Pancreas (tissue), 10 donors: ENCODE results near the gene COL16A1. TPM values are rescaled to one million over a fixed set of nuclear protein-coding genes. Genes with fewer than 3 reads are reported as not detected.

Experiments used
- ATAC-seq, 4 donors: fragments of 200-7000 bp; cut with Tn5 transposase; one replicate each; pipeline versions ENCODE4 v1.8.0 to v1.9.1; 2020; ENCODE audit warnings: mild to moderate bottlenecking in 4 of 4, moderate library complexity in 4 of 4
- DNase-seq, 6 donors: peaks; one replicate each; pipeline ENCODE4 v3.0.0-alpha.2; 2020
- FAIRE-seq: peaks from 2 replicates; lab custom pipeline; 2012; peaks lifted over from hg19 to GRCh38; lab: Jason Lieb, UNC
- H3K27ac ChIP-seq, 4 donors: fragments of 200-600 bp; sonication (generic); 1 replicate in 3 of 4; 2 replicates in 1 of 4; pipeline versions ENCODE4 v1.5.0 to v1.8.0; 2020
- H3K27me3 ChIP-seq, 4 donors: fragments of 200-600 bp; one replicate each; pipeline ENCODE4 v1.8.0; 2021
- H3K36me3 ChIP-seq, 3 donors: fragments of 200-600 bp; sonication (generic) in 1 of 3; one replicate each; pipeline versions ENCODE4 v1.5.0 to v1.8.0; 2020 to 2021
- H3K4me1 ChIP-seq, 3 donors: fragments of 200-600 bp; one replicate each; pipeline ENCODE4 v1.8.0; 2021
- H3K4me3 ChIP-seq, 4 donors: fragments of 200-600 bp; sonication (generic) in 2 of 4; one replicate each; pipeline versions ENCODE4 v1.5.0 to v1.8.0; 2020 to 2021
- H3K9me3 ChIP-seq, 4 donors: fragments of 200-600 bp; one replicate each; pipeline ENCODE4 v1.8.0; 2021
- CTCF ChIP-seq, 4 donors: fragments of 200-600 bp; sonication (generic) in 3 of 4; IDR thresholded peaks; one replicate each; pipeline versions ENCODE4 v1.5.0 to v1.8.0; 2021; ENCODE audit warnings: antibody characterized with exemption in 4 of 4
- WGBS, 2 donors: extraction: QIAGEN DNeasy Blood & Tissue Kit; methylation state at CpG; one replicate each; pipeline ENCODE4 v1.1.7; 2013; 5-methylcytosine and 5-hydroxymethylcytosine counted together
- intact Hi-C, 3 donors: fragments of 100-400 bp; cut with DNase I; formaldehyde crosslinking; loops; one replicate each; pipeline versions ENCODE4 v1.11.1 to v1.14.2; 2022
- polyA plus RNA-seq, 2 donors: library from polyadenylated mRNA; stranded (reverse); fragments of 200-250 nt; gene quantifications; one replicate each; pipeline ENCODE4 v1.2.3, GENCODE V29; 2013
- total RNA-seq, 6 donors: library from RNA; stranded (reverse); fragmentation: NEBNext Ultra II Directional in 4 of 6; extraction: Animal tissue kit (Norgen Biotek cat#: 25700) in 4 of 6; gene quantifications; one replicate each; pipeline versions ENCODE4 v1.2.1 to v1.2.4, GENCODE V29; 2021 to 2023
- donor health status: healthy with polysubstance abuse.
- donor health status: DM: no; HTN: no; CAD: no; lungs with moderate emphysema.
- donor health status: DM: no; HTN: no; CAD: no.
- donor health status: control.
- donor health status: control.
- donor health status: Bipolar disorder and iron deficiency.
- donor health status: DM: yes; HTN: yes; CAD: no.
- donor health status: DM: no; HTN: no; CAD: no.
- donor health status: DM: no; HTN: no; CAD: no.
- donor health status: DM: yes; HTN: yes; CAD: no.

Gene COL16A1
- total and polyA plus RNA-seq, 8 donors: 3.3 to 26.7 (median 11.2) TPM

GRCh38 chr1:31637915-31638673 lies 65.7 kb downstream of the COL16A1 start:
- H3K27ac ChIP-seq: no peak overlapping the region
- peaks cover 0 to 10% (median 2%) of the 10 kb centered on the region in 3 donors for H3K36me3 ChIP-seq
- peaks cover 0 to 6% (median 5%) of the 10 kb centered on the region in 3 donors for H3K4me1 ChIP-seq
- no peak for TF ChIP-seq CTCF (IDR thresholded peaks at IDR 0.05)
- H3K27me3 ChIP-seq: no peaks in the 10 kb centered on the region
- FAIRE-seq: no peak
- ATAC-seq: no peak
- no peaks in the 10 kb centered on the region for H3K9me3 ChIP-seq
- WGBS, 2 donors: 49% methylated on average over 5 of the region's 5 CpGs
- no peak for DNase-seq
- H3K4me3 ChIP-seq: no peak overlapping the region
- intact Hi-C loops: no loop called here

GRCh38 chr1:31633117-31633516 lies 70.7 kb downstream of the COL16A1 start:
- no peak for FAIRE-seq
- Histone ChIP-seq H3K9me3 (no peaks in the 10 kb centered on the region), H3K36me3 (peaks cover 0 to 44% (median 10%) of the 10 kb centered on the region in 3 donors), H3K27ac (no peak overlapping the region), H3K4me1 (peaks cover under 1 to 7% (median 4%) of the 10 kb centered on the region in 3 donors), H3K27me3 (no peaks in the 10 kb centered on the region), H3K4me3 (no peak overlapping the region)
- WGBS, 2 donors: 64 to 65% methylated on average over 4 of the region's 4 CpGs
- peak in 2 of 4 donors; percentile 50 to 63 for ATAC-seq
- TF ChIP-seq CTCF (IDR thresholded peaks at IDR 0.05): peak in 1 of 4 donors; percentile 20
- intact Hi-C loops: no loop called here
- DNase-seq: peak in 2 of 6 donors; percentile 42 to 65

GRCh38 chr1:31632649-31633048 lies 71.2 kb downstream of the COL16A1 start:
- Histone ChIP-seq H3K9me3 (no peaks in the 10 kb centered on the region), H3K4me1 (peaks cover 5 to 12% (median 8%) of the 10 kb centered on the region in 3 donors), H3K27ac (no peak overlapping the region), H3K27me3 (no peaks in the 10 kb centered on the region), H3K4me3 (no peak overlapping the region), H3K36me3 (peaks cover 0 to 44% (median 10%) of the 10 kb centered on the region in 3 donors)
- WGBS, 2 donors: 96 to 100% methylated on average over 3 of the region's 3 CpGs
- FAIRE-seq (no peak), ATAC-seq (no peak), DNase-seq (no peak)
- intact Hi-C loops: no loop called here
- TF ChIP-seq CTCF (IDR thresholded peaks at IDR 0.05): no peak

- intact Hi-C loops: no loop called here
- no peak for DNase-seq
- Histone ChIP-seq H3K4me3 (no peak overlapping the region), H3K9me3 (no peaks in the 10 kb centered on the region), H3K27me3 (no peaks in the 10 kb centered on the region), H3K4me1 (peaks cover 10 to 20% (median 18%) of the 10 kb centered on the region in 3 donors), H3K36me3 (peaks cover 0 to 34% (median 10%) of the 10 kb centered on the region in 3 donors), H3K27ac (peak overlapping the region in 1 of 4 donors; percentile 54)
- no peak for TF ChIP-seq CTCF (IDR thresholded peaks at IDR 0.05)
- no peak for FAIRE-seq
- WGBS, 2 donors: 92 to 93% methylated on average over 6 of the region's 6 CpGs
- ATAC-seq: no peak
Measured at GRCh38 chr1:31628931-31629556, 74.8 kb downstream of the COL16A1 start.
